ENCODE data around the gene BLNK. TPM values are rescaled to one million over a fixed set of nuclear protein-coding genes. Genes with fewer than 3 reads are reported as not detected.

The BLNK gene
- total RNA-seq, 1 donor from 2014 or later = not detected

DNA sequence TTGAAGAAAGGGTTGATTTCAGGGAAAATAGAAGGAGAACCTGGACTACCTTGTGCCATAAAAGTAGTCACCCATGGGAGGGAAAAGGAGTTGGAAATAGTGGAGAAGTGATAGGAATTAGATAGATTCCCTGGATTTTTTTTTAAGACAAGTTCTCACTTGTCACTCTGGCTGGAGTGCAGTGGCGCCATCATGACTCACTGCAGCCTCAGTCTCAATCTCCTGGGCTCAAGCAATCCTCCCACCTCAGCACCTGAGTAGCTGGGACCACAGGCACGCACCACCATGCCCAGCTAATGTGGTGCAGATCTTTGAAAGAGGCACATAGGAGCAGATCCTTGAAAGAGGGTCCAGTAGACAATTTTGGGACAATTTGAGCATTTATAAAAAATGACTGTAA, 9.5 kb upstream of the BLNK start:
- TF ChIP-seq, protein P1, sequence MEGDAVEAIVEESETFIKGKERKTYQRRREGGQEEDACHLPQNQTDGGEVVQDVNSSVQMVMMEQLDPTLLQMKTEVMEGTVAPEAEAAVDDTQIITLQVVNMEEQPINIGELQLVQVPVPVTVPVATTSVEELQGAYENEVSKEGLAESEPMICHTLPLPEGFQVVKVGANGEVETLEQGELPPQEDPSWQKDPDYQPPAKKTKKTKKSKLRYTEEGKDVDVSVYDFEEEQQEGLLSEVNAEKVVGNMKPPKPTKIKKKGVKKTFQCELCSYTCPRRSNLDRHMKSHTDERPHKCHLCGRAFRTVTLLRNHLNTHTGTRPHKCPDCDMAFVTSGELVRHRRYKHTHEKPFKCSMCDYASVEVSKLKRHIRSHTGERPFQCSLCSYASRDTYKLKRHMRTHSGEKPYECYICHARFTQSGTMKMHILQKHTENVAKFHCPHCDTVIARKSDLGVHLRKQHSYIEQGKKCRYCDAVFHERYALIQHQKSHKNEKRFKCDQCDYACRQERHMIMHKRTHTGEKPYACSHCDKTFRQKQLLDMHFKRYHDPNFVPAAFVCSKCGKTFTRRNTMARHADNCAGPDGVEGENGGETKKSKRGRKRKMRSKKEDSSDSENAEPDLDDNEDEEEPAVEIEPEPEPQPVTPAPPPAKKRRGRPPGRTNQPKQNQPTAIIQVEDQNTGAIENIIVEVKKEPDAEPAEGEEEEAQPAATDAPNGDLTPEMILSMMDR (IDR thresholded peaks at IDR 0.05; ENCODE audit: insufficient read depth, low read depth, low read length) = no peak
- peaks cover 19% of the 10 kb centered on the region for H3K4me1 Mint-ChIP-seq (ENCODE audit: low read depth, unreplicated experiment)
- DNase-seq (ENCODE audit: low read depth) = no peak
- H3K4me3 Mint-ChIP-seq (ENCODE audit: unreplicated experiment) = no peak overlapping the region
- H3K27me3 ChIP-seq (ENCODE audit: insufficient read depth, low read length) = no peaks in the 10 kb centered on the region
- H3K27ac ChIP-seq (ENCODE audit: low read depth, low read length) = no peak overlapping the region
- H3K36me3 ChIP-seq (ENCODE audit: insufficient read depth, low read length) = no peaks in the 10 kb centered on the region
- H3K27me3 Mint-ChIP-seq (ENCODE audit: low read depth, unreplicated experiment) = peaks cover 4% of the 10 kb centered on the region
- no peaks in the 10 kb centered on the region for H3K36me3 Mint-ChIP-seq (ENCODE audit: low read depth, unreplicated experiment)
- H3K9me3 Mint-ChIP-seq (ENCODE audit: unreplicated experiment) = no peaks in the 10 kb centered on the region
- no peak overlapping the region for H3K4me3 ChIP-seq (ENCODE audit: insufficient read depth, low read depth, low read length)
- H3K9ac ChIP-seq (ENCODE audit: low read length) = no peak overlapping the region
- no peaks in the 10 kb centered on the region for H3K9me3 ChIP-seq (ENCODE audit: insufficient read depth, low read depth, low read length)
- no peaks in the 10 kb centered on the region for H3K4me1 ChIP-seq (ENCODE audit: insufficient read depth, low read length)
- no peak overlapping the region for H3K27ac Mint-ChIP-seq (ENCODE audit: unreplicated experiment)
- H2AFZ ChIP-seq (ENCODE audit: low read depth, low read length) = no peak overlapping the region
- no peak overlapping the region for H3K4me2 ChIP-seq (ENCODE audit: low read length)
- H3K79me2 ChIP-seq (ENCODE audit: insufficient read depth, low read length) = no peaks in the 10 kb centered on the region
- no peak for FAIRE-seq
- H4K20me1 ChIP-seq (ENCODE audit: insufficient read depth, low read length) = no peaks in the 10 kb centered on the region

DNA sequence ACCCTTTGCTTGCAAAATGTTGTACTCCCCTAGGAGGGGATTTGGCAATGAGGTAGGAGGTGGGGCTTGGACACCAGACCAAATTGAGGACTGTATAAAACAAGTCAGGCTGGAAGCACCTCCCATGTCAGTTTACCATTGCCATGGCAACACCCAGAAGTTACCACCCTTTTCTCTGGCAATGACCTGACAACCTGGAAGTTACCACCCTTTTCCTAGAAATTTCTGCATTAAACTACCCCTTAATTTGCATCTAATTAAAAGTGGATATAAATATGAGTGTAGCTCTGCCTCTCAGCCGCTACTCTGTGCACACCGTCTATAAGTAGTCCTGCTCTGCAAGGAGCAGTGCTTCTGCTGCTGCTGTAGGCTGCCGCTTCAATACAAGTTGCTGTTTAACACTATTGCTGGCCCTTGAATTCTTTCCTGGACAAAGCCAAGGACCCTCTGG, 7.8 kb upstream of the BLNK start:
- Histone ChIP-seq H4K20me1 (ENCODE audit: insufficient read depth, low read length) (no peaks in the 10 kb centered on the region), H3K36me3 (ENCODE audit: insufficient read depth, low read length) (no peaks in the 10 kb centered on the region), H3K4me3 (ENCODE audit: insufficient read depth, low read depth, low read length) (no peak overlapping the region), H2AFZ (ENCODE audit: low read depth, low read length) (no peak overlapping the region), H3K4me2 (ENCODE audit: low read length) (no peak overlapping the region), H3K9ac (ENCODE audit: low read length) (no peak overlapping the region), H3K9me3 (ENCODE audit: insufficient read depth, low read depth, low read length) (no peaks in the 10 kb centered on the region), H3K27ac (ENCODE audit: low read depth, low read length) (no peak overlapping the region), H3K79me2 (ENCODE audit: insufficient read depth, low read length) (no peaks in the 10 kb centered on the region), H3K4me1 (ENCODE audit: insufficient read depth, low read length) (no peaks in the 10 kb centered on the region), H3K27me3 (ENCODE audit: insufficient read depth, low read length) (no peaks in the 10 kb centered on the region)
- H3K36me3 Mint-ChIP-seq (ENCODE audit: low read depth, unreplicated experiment) = no peaks in the 10 kb centered on the region
- no peak for TF ChIP-seq EZH2 (IDR thresholded peaks at IDR 0.05; ENCODE audit: insufficient read depth, low read length)
- TF ChIP-seq, protein P1 (IDR thresholded peaks at IDR 0.05; ENCODE audit: insufficient read depth, low read depth, low read length) = no peak
- FAIRE-seq = no peak
- no peak overlapping the region for H3K4me3 Mint-ChIP-seq (ENCODE audit: unreplicated experiment)
- H3K4me1 Mint-ChIP-seq (ENCODE audit: low read depth, unreplicated experiment) = peaks cover 19% of the 10 kb centered on the region
- no peak overlapping the region for H3K27ac Mint-ChIP-seq (ENCODE audit: unreplicated experiment)
- no peaks in the 10 kb centered on the region for H3K9me3 Mint-ChIP-seq (ENCODE audit: unreplicated experiment)
- H3K27me3 Mint-ChIP-seq (ENCODE audit: low read depth, unreplicated experiment) = peaks cover 4% of the 10 kb centered on the region
- no peak for DNase-seq (ENCODE audit: low read depth)

DNA sequence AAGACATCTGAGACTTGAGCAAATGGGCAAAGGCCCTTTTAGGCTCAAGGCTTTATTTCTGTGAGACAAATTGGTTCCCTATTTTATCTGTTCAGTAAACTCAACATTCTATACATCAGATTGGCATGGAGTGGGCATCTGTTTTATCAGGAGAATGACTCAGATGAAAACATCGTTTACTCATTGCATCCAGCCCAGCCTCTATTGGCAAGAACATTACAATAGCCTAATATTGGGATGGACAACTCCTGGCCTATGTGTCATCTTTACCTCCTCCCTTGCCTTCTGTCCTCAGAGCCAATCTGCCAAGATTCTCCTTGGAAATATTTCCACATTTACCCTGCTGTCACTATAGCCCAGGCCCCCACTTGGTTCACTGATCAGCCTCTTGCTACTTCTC, 5.5 kb upstream of the BLNK start:
- no peaks in the 10 kb centered on the region for H3K27me3 ChIP-seq (ENCODE audit: insufficient read depth, low read length)
- DNase-seq (ENCODE audit: low read depth) = no peak
- Mint-ChIP-seq H3K4me1 (ENCODE audit: low read depth, unreplicated experiment) (peaks cover 5% of the 10 kb centered on the region), H3K36me3 (ENCODE audit: low read depth, unreplicated experiment) (no peaks in the 10 kb centered on the region), H3K27ac (ENCODE audit: unreplicated experiment) (no peak overlapping the region), H3K4me3 (ENCODE audit: unreplicated experiment) (no peak overlapping the region), H3K9me3 (ENCODE audit: unreplicated experiment) (no peaks in the 10 kb centered on the region), H3K27me3 (ENCODE audit: low read depth, unreplicated experiment) (peaks cover 17% of the 10 kb centered on the region)
- no peak overlapping the region for H2AFZ ChIP-seq (ENCODE audit: low read depth, low read length)
- H3K4me1 ChIP-seq (ENCODE audit: insufficient read depth, low read length) = no peaks in the 10 kb centered on the region
- TF ChIP-seq EZH2 (IDR thresholded peaks at IDR 0.05; ENCODE audit: insufficient read depth, low read length) = no peak
- TF ChIP-seq, protein P1 (IDR thresholded peaks at IDR 0.05; ENCODE audit: insufficient read depth, low read depth, low read length) = no peak
- H3K36me3 ChIP-seq (ENCODE audit: insufficient read depth, low read length) = no peaks in the 10 kb centered on the region
- H3K27ac ChIP-seq (ENCODE audit: low read depth, low read length) = no peak overlapping the region
- H3K4me2 ChIP-seq (ENCODE audit: low read length) = no peak overlapping the region
- H3K4me3 ChIP-seq (ENCODE audit: insufficient read depth, low read depth, low read length) = no peak overlapping the region
- no peak overlapping the region for H3K9ac ChIP-seq (ENCODE audit: low read length)
- no peak for FAIRE-seq
- H3K79me2 ChIP-seq (ENCODE audit: insufficient read depth, low read length) = no peaks in the 10 kb centered on the region
- H4K20me1 ChIP-seq (ENCODE audit: insufficient read depth, low read length) = no peaks in the 10 kb centered on the region
- H3K9me3 ChIP-seq (ENCODE audit: insufficient read depth, low read depth, low read length) = no peaks in the 10 kb centered on the region

Data from astrocyte (in vitro differentiated cells and primary cell).